HepG2 (cell line): ENCODE measurements around the gene PNPLA3. TPM values are rescaled to one million over a fixed set of nuclear protein-coding genes. Genes with fewer than 3 reads are reported as not detected.

Experiments used
- ADNP ChIP-seq: sonication (generic); formaldehyde crosslinking; IDR thresholded peaks from 2 replicates; pipeline ENCODE4 v1.4.0; 2020; ENCODE audit warnings: missing genetic modification reagents
- ARID5B ChIP-seq: IDR thresholded peaks from 2 replicates; pipeline ENCODE4 v1.4.0; 2020; ENCODE audit warnings: mild to moderate bottlenecking, missing genetic modification reagents
- CENPBD1 ChIP-seq: sonication (generic); formaldehyde crosslinking; IDR thresholded peaks from 2 replicates; pipeline ENCODE4 v1.8.0; 2022; ENCODE audit warnings: missing genetic modification reagents, low read depth, mild to moderate bottlenecking, borderline replicate concordance
- ZFAT ChIP-seq: sonication (generic); formaldehyde crosslinking; conservative IDR thresholded peaks from 2 replicates; pipeline ENCODE4 v1.8.1; 2023; ENCODE audit warnings: missing genetic modification reagents, inconsistent platforms
- ZNF142 ChIP-seq: sonication (generic); formaldehyde crosslinking; IDR thresholded peaks from 2 replicates; pipeline ENCODE4 v1.4.0; 2020; ENCODE audit warnings: missing genetic modification reagents
- ZNF160 ChIP-seq: sonication (generic); formaldehyde crosslinking; IDR thresholded peaks from 2 replicates; pipeline ENCODE4 v1.8.0; 2022; ENCODE audit warnings: mild to moderate bottlenecking, inconsistent platforms, missing genetic modification reagents
- ZNF292 ChIP-seq: sonication (generic); formaldehyde crosslinking; IDR thresholded peaks from 2 replicates; pipeline ENCODE4 v1.8.1; 2022; ENCODE audit warnings: mild to moderate bottlenecking, low read depth, missing genetic modification reagents, borderline replicate concordance
- ZNF607 ChIP-seq: sonication (generic); formaldehyde crosslinking; IDR thresholded peaks from 2 replicates; pipeline ENCODE4 v1.5.1; 2020; ENCODE audit warnings: missing genetic modification reagents, mild to moderate bottlenecking, borderline replicate concordance
- polyA plus RNA-seq, 8 experiments: library from polyadenylated mRNA; depleted of rRNA in 3 of 8; stranded (reverse) in 7 of 8; unstranded in 1 of 8; fragments of >200 nt; fragmentation: Illumina TruSeq in 4 of 8; extraction: Trizol in 4 of 8; gene quantifications; 2 replicates each; pipeline versions ENCODE4 v1.2.1 to v1.2.3, GENCODE V29; 2011 to 2016; ENCODE audit warnings: low read depth in 4 of 8, missing spikeins in 1 of 8, mixed read lengths in 1 of 8; ENCODE audit not compliant: insufficient read depth in 1 of 8
- total RNA-seq, 5 experiments: library from RNA; depleted of rRNA; stranded (reverse); fragments of >200 nt; fragmentation: Illumina TruSeq; extraction: Trizol; gene quantifications; 2 replicates each; pipeline ENCODE4 v1.2.3, GENCODE V29; 2016; ENCODE audit warnings: low read depth in 1 of 5
- TF ChIP-seq, protein P1 (sequence below): sonication (generic); formaldehyde crosslinking; IDR thresholded peaks from 2 replicates; pipeline ENCODE4 v1.4.0; 2020; ENCODE audit warnings: missing genetic modification reagents
- TF ChIP-seq, protein P2 (sequence below): sonication (generic); formaldehyde crosslinking; IDR thresholded peaks from 2 replicates; pipeline ENCODE4 v1.4.0; 2020; ENCODE audit warnings: missing genetic modification reagents, mild to moderate bottlenecking, borderline replicate concordance

PNPLA3 gene
- total and polyA plus RNA-seq, 2 of the 13 experiments (the other 11 are each of a cell fraction or from before 2014, with no cell fraction given): 16.9 to 19.8 TPM

DNA sequence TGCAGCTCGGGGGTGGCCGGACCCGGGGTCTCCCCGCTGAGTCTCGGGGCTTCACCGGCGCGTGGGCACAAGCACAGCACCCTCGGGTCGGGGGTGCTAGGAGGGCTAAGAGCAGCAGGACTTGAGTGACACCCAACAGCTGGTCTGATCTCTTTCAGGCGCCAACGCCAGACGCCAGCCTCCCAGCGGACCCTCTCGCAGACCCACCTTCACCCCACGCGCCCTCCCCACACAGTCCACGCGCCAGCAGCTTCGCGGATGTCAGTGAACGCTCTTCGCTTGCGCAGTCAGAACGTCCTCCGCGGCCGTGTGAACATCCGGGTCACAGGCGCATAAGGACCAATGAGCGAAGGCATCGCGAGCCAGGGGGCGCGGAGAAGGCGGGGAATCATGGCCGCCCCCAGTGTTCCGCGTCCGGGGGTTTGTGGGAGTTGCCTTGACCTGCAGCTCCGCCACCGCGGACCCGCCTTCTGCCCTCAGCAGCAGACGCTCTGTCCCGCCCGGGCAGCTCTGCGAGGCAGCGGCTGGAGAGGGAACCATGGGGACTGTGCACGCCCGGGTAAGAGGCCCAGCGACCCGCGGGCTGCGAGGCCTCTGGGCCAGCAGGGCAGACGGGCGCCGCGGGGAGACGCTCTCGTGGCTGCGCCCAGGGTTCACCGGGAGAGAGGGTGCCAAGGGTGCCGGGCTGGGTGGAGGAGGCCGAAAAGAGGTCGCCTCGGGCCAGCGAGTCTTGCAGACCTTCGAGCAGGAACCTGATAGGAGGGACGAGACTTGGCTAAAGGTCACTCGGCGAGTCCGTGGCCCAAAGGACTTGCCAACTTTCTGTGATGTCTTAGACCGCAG lies 31.7 kb downstream of the PNPLA3 start, which contains the start of gene SAMM50 (continued):
- TF ChIP-seq, protein P1, sequence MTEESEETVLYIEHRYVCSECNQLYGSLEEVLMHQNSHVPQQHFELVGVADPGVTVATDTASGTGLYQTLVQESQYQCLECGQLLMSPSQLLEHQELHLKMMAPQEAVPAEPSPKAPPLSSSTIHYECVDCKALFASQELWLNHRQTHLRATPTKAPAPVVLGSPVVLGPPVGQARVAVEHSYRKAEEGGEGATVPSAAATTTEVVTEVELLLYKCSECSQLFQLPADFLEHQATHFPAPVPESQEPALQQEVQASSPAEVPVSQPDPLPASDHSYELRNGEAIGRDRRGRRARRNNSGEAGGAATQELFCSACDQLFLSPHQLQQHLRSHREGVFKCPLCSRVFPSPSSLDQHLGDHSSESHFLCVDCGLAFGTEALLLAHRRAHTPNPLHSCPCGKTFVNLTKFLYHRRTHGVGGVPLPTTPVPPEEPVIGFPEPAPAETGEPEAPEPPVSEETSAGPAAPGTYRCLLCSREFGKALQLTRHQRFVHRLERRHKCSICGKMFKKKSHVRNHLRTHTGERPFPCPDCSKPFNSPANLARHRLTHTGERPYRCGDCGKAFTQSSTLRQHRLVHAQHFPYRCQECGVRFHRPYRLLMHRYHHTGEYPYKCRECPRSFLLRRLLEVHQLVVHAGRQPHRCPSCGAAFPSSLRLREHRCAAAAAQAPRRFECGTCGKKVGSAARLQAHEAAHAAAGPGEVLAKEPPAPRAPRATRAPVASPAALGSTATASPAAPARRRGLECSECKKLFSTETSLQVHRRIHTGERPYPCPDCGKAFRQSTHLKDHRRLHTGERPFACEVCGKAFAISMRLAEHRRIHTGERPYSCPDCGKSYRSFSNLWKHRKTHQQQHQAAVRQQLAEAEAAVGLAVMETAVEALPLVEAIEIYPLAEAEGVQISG (CRISPR knock-in tag): peak; percentile 96
- TF ChIP-seq ZNF142 (CRISPR knock-in tag): peak; percentile 90
- TF ChIP-seq ZNF160 (CRISPR knock-in tag): no peak
- TF ChIP-seq CENPBD1 (CRISPR knock-in tag): peak; percentile 89; the same call in 1 of the 2 replicates
- TF ChIP-seq ZNF292 (CRISPR knock-in tag): no peak
- TF ChIP-seq ARID5B (CRISPR knock-in tag): peak; percentile 27
- 0 out of 2 replicates have a peak, but pooled peaks have one; percentile 31 for TF ChIP-seq ZNF607 (CRISPR knock-in tag)
- TF ChIP-seq, protein P2, sequence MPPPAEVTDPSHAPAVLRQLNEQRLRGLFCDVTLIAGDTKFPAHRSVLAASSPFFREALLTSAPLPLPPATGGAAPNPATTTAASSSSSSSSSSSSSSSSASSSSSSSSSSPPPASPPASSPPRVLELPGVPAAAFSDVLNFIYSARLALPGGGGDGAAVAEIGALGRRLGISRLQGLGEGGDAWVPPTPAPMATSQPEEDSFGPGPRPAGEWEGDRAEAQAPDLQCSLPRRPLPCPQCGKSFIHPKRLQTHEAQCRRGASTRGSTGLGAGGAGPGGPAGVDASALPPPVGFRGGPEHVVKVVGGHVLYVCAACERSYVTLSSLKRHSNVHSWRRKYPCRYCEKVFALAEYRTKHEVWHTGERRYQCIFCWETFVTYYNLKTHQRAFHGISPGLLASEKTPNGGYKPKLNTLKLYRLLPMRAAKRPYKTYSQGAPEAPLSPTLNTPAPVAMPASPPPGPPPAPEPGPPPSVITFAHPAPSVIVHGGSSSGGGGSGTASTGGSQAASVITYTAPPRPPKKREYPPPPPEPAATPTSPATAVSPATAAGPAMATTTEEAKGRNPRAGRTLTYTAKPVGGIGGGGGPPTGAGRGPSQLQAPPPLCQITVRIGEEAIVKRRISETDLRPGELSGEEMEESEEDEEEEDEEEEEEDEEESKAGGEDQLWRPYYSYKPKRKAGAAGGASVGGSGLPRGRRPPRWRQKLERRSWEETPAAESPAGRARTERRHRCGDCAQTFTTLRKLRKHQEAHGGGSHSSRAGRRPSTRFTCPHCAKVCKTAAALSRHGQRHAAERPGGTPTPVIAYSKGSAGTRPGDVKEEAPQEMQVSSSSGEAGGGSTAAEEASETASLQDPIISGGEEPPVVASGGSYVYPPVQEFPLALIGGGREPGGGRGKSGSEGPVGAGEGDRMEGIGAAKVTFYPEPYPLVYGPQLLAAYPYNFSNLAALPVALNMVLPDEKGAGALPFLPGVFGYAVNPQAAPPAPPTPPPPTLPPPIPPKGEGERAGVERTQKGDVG: peak; percentile 79; the same call in 1 of the 2 replicates
- TF ChIP-seq ADNP (CRISPR knock-in tag): no peak
- no peak for TF ChIP-seq ZFAT (CRISPR knock-in tag)
